Heart right ventricle (tissue), 16 donors: ENCODE measurements around the gene SCD5. TPM values are rescaled to one million over a fixed set of nuclear protein-coding genes. Genes with fewer than 3 reads are reported as not detected.

Source experiments
- ATAC-seq, 8 donors: fragments of 200-7000 bp; cut with Tn5 transposase; one replicate each; pipeline ENCODE4 v1.9.1; 2020; ENCODE audit warnings: mild to moderate bottlenecking in 8 of 8, moderate library complexity in 8 of 8, moderate number of reproducible peaks in 1 of 8
- DNase-seq, 2 donors: peaks; one replicate each; pipeline ENCODE4 v3.0.0-alpha.2; 2020
- H3K27ac ChIP-seq, 10 donors: fragments of 200-600 bp; sonication (generic) in 2 of 10; one replicate each; pipeline versions ENCODE4 v1.5.0 to v1.8.0; 2020 to 2022; ENCODE audit warnings: mild to moderate bottlenecking in 3 of 10
- H3K27me3 ChIP-seq, 7 donors: fragments of 200-600 bp; one replicate each; pipeline ENCODE4 v1.8.0; 2021 to 2022; ENCODE audit warnings: mild to moderate bottlenecking in 2 of 7
- H3K36me3 ChIP-seq, 9 donors: fragments of 200-600 bp; sonication (generic) in 1 of 9; one replicate each; pipeline versions ENCODE4 v1.5.0 to v1.8.0; 2020 to 2022; ENCODE audit warnings: mild to moderate bottlenecking in 2 of 9
- H3K4me1 ChIP-seq, 9 donors: fragments of 200-600 bp; sonication (generic) in 1 of 9; one replicate each; pipeline versions ENCODE4 v1.5.0 to v1.8.0; 2020 to 2022; ENCODE audit warnings: mild to moderate bottlenecking in 4 of 9
- H3K4me3 ChIP-seq, 10 donors: fragments of 200-600 bp; sonication (generic) in 2 of 10; one replicate each; pipeline versions ENCODE4 v1.5.0 to v1.8.0; 2020 to 2022; ENCODE audit warnings: mild to moderate bottlenecking in 7 of 10, moderate library complexity in 2 of 10
- H3K9me3 ChIP-seq, 11 donors: fragments of 200-600 bp in 10 of 11; sonication (generic) in 2 of 11; one replicate each; pipeline versions ENCODE4 v1.5.0 to v1.8.0; 2013 to 2022; ENCODE audit warnings: mild to moderate bottlenecking in 2 of 11, control low read depth in 1 of 11, moderate library complexity in 1 of 11
- CTCF ChIP-seq, 9 donors: fragments of 200-600 bp; sonication (generic) in 2 of 9; IDR thresholded peaks; one replicate each; pipeline versions ENCODE4 v1.5.0 to v1.8.0; 2021 to 2022; ENCODE audit warnings: antibody characterized with exemption in 9 of 9, mild to moderate bottlenecking in 5 of 9, moderate library complexity in 1 of 9
- WGBS, 2 donors: extraction: QIAGEN DNeasy Blood & Tissue Kit; methylation state at CpG; one replicate each; pipeline ENCODE4 v1.1.7; 2013; ENCODE audit warnings: inconsistent platforms in 1 of 2; 5-methylcytosine and 5-hydroxymethylcytosine counted together
- intact Hi-C, 10 donors: fragments of 100-400 bp; cut with DNase I; formaldehyde crosslinking; loops; one replicate each; pipeline versions ENCODE4 v1.11.1 to v1.14.2; 2022
- polyA plus RNA-seq, 2 donors: library from polyadenylated mRNA; stranded (reverse); fragments of 200-250 nt; gene quantifications; one replicate each; pipeline ENCODE4 v1.2.3, GENCODE V29; 2013
- total RNA-seq, 10 donors: library from RNA; stranded (reverse); fragmentation: NEBNext Ultra II Directional in 3 of 10; extraction: Animal tissue kit (Norgen Biotek cat#: 25700) in 3 of 10; gene quantifications; one replicate each; pipeline versions ENCODE4 v1.2.1 to v1.2.4, GENCODE V29; 2021 to 2023
- donor health status: Arrhythmogenic right ventricular cardiomyopathy.
- donor health status: ischemic (EF 13 %, LVEDD 7.1; RV severe dilation, severe dysfunction).
- donor health status: healthy with polysubstance abuse.
- donor health status: DM: no; HTN: yes; CAD: no.
- donor health status: DM: no; HTN: no; CAD: no.
- donor health status: ischemic (EF 25% LVEDD 6.9; RV normal size, moderate dysfunction).
- donor health status: ischemic (EF 25% LVEDD 5.7; RV mildly dilated, moderate dysfunction).
- donor health status: healthy.
- donor health status: DM: yes; HTN: yes; CAD: no.
- donor health status: Ischemic cardiomyopathy.
- donor health status: ischemic (EF 35%, LVEDD 5.7; RV mildly dilated, moderate dysfunction).
- donor health status: nonischemic (EF 11% LVEDD 7.7; RV severe dilation, severe dysfunction).
- donor health status: DM: yes; HTN: yes; CAD: no.
- donor health status: PGD.
- donor health status: ischemic (EF 29% LVEDD 5.4; RV normal size, mild dysfunction).
- donor health status: nonischemic (EF 23%, LVEDD 6.1; RV moderate dilation, normal function).

SCD5 gene
- total and polyA plus RNA-seq, 12 donors: 1.7 to 6.7 (median 3.1) TPM

GRCh38 chr4:82708982-82709381 is 89.6 kb downstream of the SCD5 start:
- no peak for TF ChIP-seq CTCF (IDR thresholded peaks at IDR 0.05)
- intact Hi-C loops: no loop called here
- no peaks in the 10 kb centered on the region for H3K36me3 ChIP-seq
- no peak overlapping the region for H3K4me3 ChIP-seq
- ATAC-seq (no peak), DNase-seq (no peak)
- peaks cover 0 to 14% (median 0%) of the 10 kb centered on the region in 9 donors for H3K4me1 ChIP-seq
- H3K27ac ChIP-seq: no peak overlapping the region
- 82 to 85% methylated on average over 1 of the region's 1 CpG for WGBS, 2 donors
- H3K27me3 ChIP-seq: no peaks in the 10 kb centered on the region
- no peaks in the 10 kb centered on the region for H3K9me3 ChIP-seq

DNA sequence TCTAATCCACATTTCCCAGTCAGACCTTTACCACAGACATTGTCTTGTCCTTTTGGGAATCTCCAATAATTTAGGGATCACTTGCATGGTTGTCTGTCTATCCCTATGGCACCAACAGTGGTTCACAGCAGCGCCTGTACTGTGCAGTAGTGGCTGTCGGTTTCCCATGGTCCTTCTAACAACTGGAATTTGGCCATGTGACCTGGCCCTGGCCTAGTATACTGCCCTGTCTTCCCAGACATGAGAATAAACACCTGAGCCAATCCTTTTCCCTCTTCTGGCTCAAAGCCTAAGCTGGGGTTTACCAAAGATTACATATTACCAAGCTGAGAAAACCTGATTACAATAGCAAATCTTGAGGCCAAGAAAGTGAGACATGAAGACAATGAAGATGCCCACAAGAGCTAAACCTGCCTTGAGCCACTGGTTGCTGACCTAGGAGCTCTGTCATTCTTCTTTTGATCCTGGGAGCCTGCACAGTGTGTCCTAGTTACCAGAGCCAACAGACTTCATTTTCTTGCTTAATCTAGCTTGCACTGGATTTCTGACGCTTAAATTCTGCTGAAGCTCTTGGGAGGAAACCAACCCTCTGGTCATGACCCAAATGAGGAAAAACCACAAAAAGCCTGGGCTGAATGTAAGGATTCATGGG is 92.1 kb downstream of the SCD5 start:
- Histone ChIP-seq H3K27ac (peak overlapping the region in 1 of 10 donors; percentile 6), H3K36me3 (no peaks in the 10 kb centered on the region), H3K4me3 (no peak overlapping the region), H3K27me3 (no peaks in the 10 kb centered on the region), H3K9me3 (no peaks in the 10 kb centered on the region), H3K4me1 (peaks cover 0 to 14% (median 0%) of the 10 kb centered on the region in 9 donors)
- intact Hi-C loops: no loop called here
- WGBS, 2 donors: 77 to 85% methylated on average over 3 of the region's 3 CpGs
- ATAC-seq: peak in 4 of 8 donors; percentile 27 to 66 (median 62)
- no peak for TF ChIP-seq CTCF (IDR thresholded peaks at IDR 0.05)
- DNase-seq: no peak

DNA sequence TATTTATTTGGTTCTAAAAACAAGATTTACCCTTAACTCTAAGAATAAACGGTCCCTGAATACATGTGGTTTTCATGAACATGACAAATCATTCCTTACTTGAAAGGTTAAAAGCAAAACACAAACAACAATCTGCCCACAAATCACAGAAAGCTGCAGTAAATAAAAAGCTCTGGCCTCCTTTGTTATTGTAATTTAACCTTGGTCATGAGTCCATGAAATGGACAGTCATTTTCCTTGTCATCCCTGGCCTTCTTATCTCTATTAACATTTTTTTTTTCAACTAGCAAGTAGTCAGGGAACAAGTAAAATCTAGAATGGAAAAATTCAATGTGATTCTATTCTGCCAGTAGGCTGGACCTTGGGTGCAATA is 92.7 kb downstream of the SCD5 start:
- Histone ChIP-seq H3K27me3 (no peaks in the 10 kb centered on the region), H3K27ac (no peak overlapping the region), H3K4me3 (no peak overlapping the region), H3K9me3 (no peaks in the 10 kb centered on the region), H3K4me1 (peaks cover 0 to 14% (median 0%) of the 10 kb centered on the region in 9 donors), H3K36me3 (no peaks in the 10 kb centered on the region)
- TF ChIP-seq CTCF (IDR thresholded peaks at IDR 0.05): no peak
- DNase-seq (no peak), ATAC-seq (no peak)
- WGBS, 2 donors: 81 to 94% methylated on average over 1 of the region's 1 CpG
- intact Hi-C loops: no loop called here

DNA sequence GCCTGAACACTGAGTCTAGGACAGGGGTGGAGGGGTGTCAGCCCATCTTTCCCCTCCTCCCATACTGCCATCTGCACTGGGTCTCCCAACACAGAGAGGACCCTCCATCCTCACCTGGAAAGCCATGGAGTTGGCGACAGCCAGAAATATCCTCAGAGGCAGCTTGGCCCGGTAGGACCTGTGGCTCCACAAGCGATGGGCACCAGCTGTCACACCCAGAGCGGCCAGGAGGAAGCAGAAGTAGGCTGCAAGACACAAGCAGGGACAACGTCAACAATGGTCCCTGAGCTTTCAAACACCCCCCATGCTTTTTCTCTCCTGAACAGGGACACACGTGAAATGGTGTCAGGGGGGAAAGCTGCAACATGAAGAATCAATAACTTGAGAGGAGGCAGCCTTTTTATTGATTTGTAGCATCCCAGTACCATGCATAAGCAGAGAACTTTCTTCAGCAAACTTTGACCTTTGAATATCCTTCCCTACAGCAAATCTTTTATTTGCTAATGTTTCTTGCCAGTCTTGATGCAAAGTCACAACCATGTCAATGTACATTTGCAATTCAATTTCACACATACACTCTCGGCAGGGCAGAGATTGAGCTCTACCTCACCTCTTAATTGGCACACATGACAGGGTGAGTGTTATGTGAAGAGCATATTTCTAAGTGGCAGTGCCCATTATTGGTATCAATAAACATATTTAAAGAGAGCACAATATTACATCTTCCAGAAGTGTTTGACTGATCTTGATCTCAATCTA is 93.2 kb downstream of the SCD5 start:
- no peak for ATAC-seq
- WGBS, 2 donors: 87 to 90% methylated on average over 7 of the region's 7 CpGs
- TF ChIP-seq CTCF (IDR thresholded peaks at IDR 0.05): no peak

More for the DNA sequence above, 93.2 kb downstream of the SCD5 start:
- Histone ChIP-seq H3K4me1 (peaks cover 0 to 14% (median 0%) of the 10 kb centered on the region in 9 donors), H3K4me3 (no peak overlapping the region), H3K27me3 (no peaks in the 10 kb centered on the region), H3K9me3 (no peaks in the 10 kb centered on the region), H3K36me3 (no peaks in the 10 kb centered on the region), H3K27ac (no peak overlapping the region)
- intact Hi-C loops: no loop called here
- DNase-seq: no peak
